NCI-H82 (cell line): ENCODE data around the gene CRPPA.
"Not testable (repeated sequence)": the region's sequence is repeated elsewhere in the genome, so short reads cannot be mapped to it uniquely, and the experiment has no call there.

ENCODE experiments used
- DNase-seq: peaks from one replicate; lab custom pipeline; 2025; lab: John Stamatoyannopoulos, UW

CRPPA gene

DNA sequence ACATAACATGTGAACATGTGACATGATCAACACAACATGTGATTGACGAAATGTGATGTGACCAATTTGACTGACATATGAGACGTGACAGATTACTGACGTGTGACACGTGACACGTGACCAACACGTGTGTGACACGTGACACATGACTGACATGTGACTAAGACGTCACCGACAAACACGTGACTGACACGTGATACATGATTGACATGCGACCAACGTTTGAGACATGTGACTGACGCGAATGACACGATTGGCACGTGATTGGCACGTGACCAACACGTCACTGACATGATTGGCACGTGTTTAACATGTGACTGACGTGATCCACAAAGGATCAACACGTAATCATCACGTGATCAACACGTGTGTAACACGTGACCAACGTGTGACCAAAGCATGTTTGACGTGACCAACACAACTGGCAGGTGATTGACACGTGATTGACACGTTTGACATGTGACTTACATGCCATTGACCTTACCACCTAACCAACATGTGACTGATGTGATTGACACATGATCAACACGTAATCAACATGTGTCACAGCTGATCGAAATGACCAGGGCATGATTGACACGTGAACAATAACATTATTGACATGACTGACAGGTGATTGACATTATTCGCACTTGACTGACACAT, 23.7 kb downstream of the CRPPA start:
- no peak for DNase-seq

DNA sequence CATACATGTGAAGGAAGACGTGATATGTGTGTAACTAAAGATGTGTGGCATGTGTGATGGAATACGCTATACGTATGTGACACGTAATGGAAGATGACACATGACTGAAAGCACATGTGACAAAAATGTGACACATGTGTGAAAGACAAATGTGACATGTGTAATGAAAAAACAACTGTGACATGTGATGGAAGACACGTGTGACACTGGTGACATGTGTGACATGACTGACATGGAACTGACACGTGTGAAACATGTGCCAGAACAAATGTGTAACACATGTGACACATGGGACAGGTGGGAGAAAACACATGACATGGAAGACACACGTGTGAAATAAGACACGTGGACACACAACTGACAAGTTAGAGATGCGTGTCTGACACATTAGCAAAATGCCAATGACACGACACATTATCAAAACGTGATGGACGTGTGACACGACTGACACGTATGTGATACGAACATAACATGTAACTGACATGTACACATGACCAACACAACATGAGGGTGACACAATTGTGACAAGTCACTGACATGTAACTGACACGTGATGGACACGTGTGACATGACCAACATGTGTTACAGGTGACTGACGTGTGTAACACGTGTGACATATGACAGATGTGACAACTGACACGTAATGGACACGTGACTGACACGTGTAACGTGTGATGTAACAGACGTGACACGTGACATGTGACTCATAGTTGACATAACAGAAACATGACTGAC, 24.4 kb downstream of the CRPPA start:
- DNase-seq, result no peak

DNA sequence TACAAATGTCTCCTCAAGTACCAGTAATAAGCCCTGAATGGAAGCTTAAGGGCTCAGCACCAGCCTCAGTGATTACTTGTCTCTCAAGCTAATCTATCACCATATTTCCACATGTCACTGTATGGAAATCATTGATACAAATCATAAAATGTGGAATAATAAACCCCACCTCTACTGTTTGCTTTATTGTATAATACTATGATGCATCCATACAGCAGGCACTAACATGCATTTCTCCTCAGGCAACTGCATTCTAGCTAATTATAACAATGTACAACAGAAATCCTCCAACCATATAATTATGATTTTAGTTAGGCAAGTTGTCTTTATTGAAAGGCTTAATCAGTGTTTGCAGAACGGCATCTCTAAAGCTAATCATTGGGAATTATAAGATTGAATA, 26.2 kb downstream of the CRPPA start:
- no peak for DNase-seq

DNA sequence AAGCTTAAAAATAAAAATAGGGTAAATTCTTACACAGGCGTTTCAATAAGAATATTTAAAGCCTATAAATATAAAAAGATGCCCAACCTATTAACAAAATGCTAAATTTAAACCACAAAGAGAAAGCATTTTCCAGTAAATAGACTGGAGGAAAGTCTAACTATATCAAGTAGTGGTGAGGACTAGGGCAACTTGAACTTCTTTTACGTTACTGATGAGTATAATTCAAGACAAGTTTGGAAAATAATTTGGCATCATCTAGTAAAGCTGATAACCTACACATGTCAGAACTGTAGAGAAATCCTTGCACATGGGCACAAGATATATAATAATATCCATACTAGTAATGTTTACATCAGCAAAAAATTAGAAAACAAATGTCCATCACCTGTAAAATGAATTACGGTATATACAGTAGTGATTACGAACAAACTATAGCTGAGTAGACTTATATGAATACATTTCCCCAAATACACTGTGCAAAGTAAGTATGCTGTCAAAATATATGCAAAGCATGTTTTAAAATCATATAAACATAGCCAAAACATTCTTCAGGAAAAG, 27.4 kb downstream of the CRPPA start:
- no peak for DNase-seq

DNA sequence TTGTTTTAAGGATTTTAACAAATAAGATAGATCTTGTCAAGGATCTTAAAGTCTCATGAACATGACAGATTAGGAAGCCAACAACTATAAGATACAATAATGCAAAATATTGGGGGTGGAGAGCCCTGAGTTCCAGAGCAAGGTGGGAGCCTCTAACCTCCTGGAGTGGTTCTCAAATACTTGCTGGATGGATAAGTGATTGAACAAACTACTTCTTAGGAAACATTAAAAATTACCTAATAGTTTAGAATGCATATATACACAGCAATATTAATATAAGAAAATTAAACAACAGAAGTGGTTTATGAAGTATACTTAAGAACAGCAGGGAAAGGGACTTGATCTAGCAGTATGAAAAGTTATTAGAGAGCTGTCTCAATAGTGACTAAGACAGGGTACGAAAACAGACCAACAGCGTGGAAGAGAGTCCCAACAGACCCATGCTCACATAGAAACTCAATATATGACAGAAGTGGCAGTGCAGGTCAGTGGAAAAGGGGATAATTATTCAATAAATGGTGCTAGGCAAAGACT, 28.3 kb downstream of the CRPPA start:
- DNase-seq, result no peak

DNA sequence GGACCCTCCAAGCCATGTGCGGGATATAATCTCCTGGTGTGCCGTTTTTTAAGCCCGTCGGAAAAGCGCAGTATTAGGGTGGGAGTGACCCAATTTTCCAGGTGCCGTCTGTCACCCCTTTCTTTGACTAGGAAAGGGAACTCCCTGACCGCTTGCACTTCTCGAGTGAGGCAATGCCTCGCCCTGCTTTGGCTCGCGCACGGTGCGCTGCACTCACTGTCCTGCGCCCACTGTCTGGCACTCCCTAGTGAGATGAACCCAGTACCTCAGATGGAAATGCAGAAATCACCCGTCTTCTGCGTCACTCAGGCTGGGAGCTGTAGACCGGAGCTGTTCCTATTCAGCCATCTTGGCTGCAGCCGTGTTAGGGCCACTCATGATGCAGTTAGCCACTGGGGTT, 37.6 kb downstream of the CRPPA start:
- DNase-seq, result not testable (repeated sequence)

DNA sequence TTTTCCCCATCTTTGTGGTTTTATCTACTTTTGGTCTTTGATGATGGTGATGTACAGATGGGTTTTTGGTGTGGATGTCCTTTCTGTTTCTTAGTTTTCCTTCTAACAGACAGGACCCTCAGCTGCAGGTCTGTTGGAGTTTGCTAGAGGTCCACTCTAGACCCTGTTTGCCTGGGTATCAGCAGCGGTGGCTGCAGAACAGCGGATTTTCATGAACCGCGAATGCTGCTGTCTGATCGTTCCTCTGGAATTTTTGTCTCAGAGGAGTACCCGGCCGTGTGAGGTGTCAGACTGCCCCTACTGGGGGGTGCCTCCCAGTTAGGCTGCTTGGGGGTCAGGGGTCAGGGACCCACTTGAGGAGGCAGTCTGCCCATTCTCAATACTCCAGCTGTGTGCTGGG, 38.2 kb downstream of the CRPPA start:
- DNase-seq, result not testable (repeated sequence)
